H7 (cell line): ENCODE results near the gene SERTAD4. TPM values are rescaled to one million over a fixed set of nuclear protein-coding genes. Genes with fewer than 3 reads are reported as not detected.
A peak's percentile ranks its signal among the peaks of the same experiment; 100 is the strongest.

Experiments
- DNase-seq: peaks from one replicate; pipeline ENCODE4 v3.0.0; 2012
- H3K27me3 ChIP-seq: 2 replicates; pipeline ENCODE4 v1.6.0; 2011; ENCODE audit warnings: mild to moderate bottlenecking, low read length; ENCODE audit not compliant: control insufficient read depth, insufficient read depth
- H3K36me3 ChIP-seq: replicated peaks from 2 replicates; pipeline ENCODE4 v1.5.1; 2011; ENCODE audit warnings: low read length; ENCODE audit not compliant: control insufficient read depth, insufficient read depth
- H3K4me3 ChIP-seq: 2 replicates; pipeline ENCODE4 v1.5.1; 2011; ENCODE audit warnings: low read depth, mild to moderate bottlenecking, control low read depth, low read length, moderate library complexity; ENCODE audit not compliant: insufficient read depth
- total RNA-seq: library from RNA; depleted of rRNA; stranded (reverse); fragments of >200 nt; shearing (Covaris generic); gene quantifications from 2 replicates; pipeline ENCODE4 v1.2.3, GENCODE V29; 2014

SERTAD4 gene
- total RNA-seq, 1 experiment from 2014 or later, result 8.7 TPM

GRCh38 chr1:210218047-210218446, 14.5 kb upstream of the SERTAD4 start:
- H3K4me3 ChIP-seq, result no peak overlapping the region
- H3K36me3 ChIP-seq, result no peaks in the 10 kb centered on the region
- no peaks in the 10 kb centered on the region for H3K27me3 ChIP-seq
- no peak for DNase-seq

DNA sequence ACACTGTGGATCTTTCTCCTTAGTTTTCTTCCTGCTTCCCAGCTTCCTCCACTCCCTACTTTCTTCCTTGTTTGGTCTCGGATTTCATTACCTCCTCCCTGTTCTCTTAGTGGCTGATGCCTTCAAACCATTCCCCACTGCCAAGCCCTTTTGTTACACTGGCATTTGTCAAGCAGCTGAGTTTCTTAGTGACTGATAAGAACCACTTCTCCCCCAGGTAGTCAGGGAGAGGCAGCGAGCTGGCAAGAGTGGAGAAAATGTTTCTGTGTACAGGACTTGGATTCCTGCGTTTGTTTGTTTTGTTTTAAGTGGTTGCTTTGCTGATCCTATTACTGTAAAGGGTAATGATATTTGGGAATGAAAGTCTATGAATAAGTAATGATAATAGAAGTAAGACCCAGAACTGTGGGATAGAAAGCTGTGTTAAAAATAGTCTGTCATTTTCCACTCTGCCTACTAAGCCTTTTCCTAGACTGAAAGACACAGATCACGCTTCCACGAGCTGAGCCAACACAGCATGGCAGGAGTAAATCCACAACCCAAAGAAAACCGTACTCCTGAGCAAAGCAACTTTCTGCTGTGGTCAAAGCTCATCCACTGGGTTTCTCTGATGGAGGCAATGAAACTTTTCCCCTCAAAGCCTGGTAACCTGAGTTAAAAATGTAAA, 10.1 kb upstream of the SERTAD4 start:
- H3K27me3 ChIP-seq, result no peaks in the 10 kb centered on the region
- DNase-seq, result peak; percentile 63
- H3K4me3 ChIP-seq, result no peak overlapping the region
- no peaks in the 10 kb centered on the region for H3K36me3 ChIP-seq

DNA sequence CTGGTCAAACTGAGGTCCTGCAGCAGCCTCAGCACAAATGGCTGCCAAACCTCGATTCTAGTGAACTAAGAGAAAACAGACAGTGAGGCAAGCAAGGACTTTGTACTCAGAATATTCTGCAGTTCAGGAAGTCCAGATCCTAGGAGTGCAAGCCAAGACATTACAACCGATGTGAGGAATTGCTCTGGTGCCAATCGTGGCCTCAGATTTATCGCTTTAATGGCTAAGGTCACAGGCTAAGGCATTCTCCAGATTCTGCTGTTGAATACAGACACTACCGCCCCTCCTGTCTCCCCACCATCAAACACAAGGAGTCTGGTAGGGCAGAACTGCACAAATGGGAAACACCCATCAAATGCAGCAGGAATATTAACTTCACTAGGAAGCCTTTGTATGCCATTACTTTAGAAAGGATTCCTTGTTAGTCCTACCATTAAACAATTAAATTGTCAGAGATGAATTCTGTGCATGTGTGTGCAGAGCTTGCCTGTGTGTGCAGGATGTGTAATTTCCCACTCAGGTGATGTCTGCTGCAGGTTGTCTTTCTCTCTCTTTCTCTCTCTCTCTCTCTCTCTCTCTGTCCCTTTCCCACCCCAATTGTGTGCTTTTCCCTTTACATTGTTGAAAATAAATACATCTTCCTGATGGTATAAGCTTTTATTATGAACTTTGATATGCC, 9.2 kb upstream of the SERTAD4 start:
- Histone ChIP-seq H3K4me3 (no peak overlapping the region), H3K27me3 (no peaks in the 10 kb centered on the region), H3K36me3 (no peaks in the 10 kb centered on the region)
- no peak for DNase-seq

- peaks cover 19% of the 10 kb centered on the region for H3K27me3 ChIP-seq
- DNase-seq, result no peak
These were observed 4.4 kb upstream of the SERTAD4 start for GRCh38 chr1:210228158-210228557.

DNA sequence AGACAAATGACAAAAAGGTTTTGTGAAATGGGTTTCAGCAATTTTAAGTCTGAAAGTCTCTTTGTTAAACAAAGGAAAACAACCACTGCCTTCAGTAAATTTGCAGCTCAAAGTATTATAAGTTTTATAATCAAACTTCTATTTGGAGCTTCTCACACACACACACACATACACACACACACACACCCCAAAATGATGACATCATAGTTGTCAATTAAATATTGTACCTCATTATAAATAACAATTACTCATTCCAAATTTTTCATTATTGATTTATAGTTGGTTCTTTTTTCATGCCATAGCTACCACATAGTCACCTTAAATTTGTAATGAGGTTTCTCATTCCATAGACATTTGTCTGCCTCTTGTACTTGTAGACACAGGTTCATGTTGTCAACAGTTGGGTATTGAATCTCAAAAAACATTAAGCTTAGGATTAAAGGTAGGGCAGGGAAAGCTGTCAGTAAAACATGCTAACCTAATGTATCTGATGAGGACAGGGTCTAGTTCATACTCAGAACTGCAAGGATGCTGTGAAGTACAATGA, 2.4 kb upstream of the SERTAD4 start:
- Histone ChIP-seq H3K27me3 (peaks cover 34% of the 10 kb centered on the region), H3K36me3 (no peaks in the 10 kb centered on the region), H3K4me3 (no peak overlapping the region)
- no peak for DNase-seq

More at GRCh38 chr1:210228158-210228557, 4.4 kb upstream of the SERTAD4 start:
- Histone ChIP-seq H3K4me3 (no peak overlapping the region), H3K36me3 (no peaks in the 10 kb centered on the region)

- DNase-seq, result no peak
- Histone ChIP-seq H3K4me3 (peak overlapping the region; percentile 65), H3K27me3 (peaks cover 42% of the 10 kb centered on the region), H3K36me3 (no peaks in the 10 kb centered on the region)
These were observed 618 bp upstream of the SERTAD4 start for GRCh38 chr1:210231846-210232510.

- Histone ChIP-seq H3K27me3 (peaks cover 42% of the 10 kb centered on the region), H3K36me3 (no peaks in the 10 kb centered on the region), H3K4me3 (peak overlapping the region; percentile 65)
- DNase-seq, result no peak
These were observed 559 bp downstream of the SERTAD4 start for GRCh38 chr1:210233216-210233494.

DNA sequence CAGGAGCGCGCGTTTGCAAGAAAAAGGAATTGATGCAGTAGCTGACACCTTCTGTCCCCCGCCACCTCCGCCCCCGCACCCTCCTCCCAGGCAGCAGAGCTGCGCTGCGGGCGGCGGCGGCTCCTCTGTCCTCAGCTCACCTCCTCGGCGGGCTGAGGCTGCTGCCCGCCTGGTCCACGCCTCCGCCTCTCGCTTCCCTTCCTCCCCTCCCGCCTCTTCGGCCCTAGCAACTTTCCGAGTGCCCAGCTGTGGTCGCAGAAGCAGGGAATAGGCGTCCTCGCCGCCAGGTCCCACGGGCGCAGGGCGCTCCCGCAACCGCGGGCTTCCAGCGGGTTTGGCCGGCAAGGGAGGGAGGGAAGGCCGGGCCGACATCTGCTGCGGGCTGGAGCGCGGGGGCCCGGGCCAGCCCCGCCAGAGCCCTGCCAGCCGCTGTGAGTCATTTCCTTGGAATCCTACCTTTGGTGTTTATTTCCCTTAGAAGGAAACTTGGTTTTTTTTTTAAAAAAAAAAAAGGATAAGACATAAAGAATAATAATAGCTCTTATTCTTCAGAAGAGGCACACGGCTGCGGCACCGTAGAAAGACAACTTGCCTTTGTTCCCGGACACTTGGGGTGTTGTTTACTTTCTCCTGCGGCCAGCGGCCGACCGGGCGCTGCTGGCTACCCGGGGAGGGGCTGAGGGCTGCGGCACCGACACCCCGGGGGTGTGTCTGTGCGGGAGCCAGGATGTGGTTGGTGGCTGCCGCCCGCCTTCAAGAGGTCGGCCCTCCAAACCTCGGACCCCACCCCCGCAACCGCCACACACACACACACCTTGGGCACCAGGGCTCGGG, 1.1 kb downstream of the SERTAD4 start:
- DNase-seq, result peak; percentile 83
- Histone ChIP-seq H3K27me3 (peaks cover 42% of the 10 kb centered on the region), H3K4me3 (peak overlapping the region; percentile 65), H3K36me3 (no peaks in the 10 kb centered on the region)

DNA sequence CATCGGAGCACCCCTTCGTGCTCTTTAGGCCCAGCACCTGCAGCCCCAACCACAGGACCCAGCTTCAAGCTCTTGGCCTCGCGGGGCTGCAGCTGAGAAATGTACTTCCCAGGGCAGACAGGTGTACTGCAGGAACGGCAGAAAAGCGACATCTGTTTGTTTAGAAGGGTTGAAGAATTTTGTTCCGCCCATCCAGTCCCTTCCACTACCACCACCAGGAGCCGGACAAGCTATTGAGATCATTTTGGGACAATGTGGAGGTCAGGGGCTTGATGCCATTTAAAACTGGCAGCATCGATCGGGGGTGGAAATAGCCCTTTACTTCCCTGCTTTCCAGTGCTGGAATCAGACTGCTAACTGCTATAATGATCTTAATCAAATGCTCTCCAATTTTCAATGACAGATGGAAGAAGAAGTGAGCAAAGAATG, 1.7 kb downstream of the SERTAD4 start:
- no peaks in the 10 kb centered on the region for H3K36me3 ChIP-seq
- DNase-seq, result no peak
- H3K4me3 ChIP-seq, result peak overlapping the region; percentile 65
- H3K27me3 ChIP-seq, result peaks cover 42% of the 10 kb centered on the region

- Histone ChIP-seq H3K27me3 (peaks cover 42% of the 10 kb centered on the region), H3K36me3 (no peaks in the 10 kb centered on the region), H3K4me3 (no peak overlapping the region)
- DNase-seq, result no peak
These were observed 2.9 kb downstream of the SERTAD4 start for GRCh38 chr1:210235363-210236053.

- DNase-seq, result no peak
- Histone ChIP-seq H3K36me3 (no peaks in the 10 kb centered on the region), H3K4me3 (no peak overlapping the region), H3K27me3 (peaks cover 37% of the 10 kb centered on the region)
These were observed 3.8 kb downstream of the SERTAD4 start for GRCh38 chr1:210236386-210236839.

GRCh38 chr1:210236840-210237409, 4.3 kb downstream of the SERTAD4 start:
- DNase-seq, result no peak
- peaks cover 32% of the 10 kb centered on the region for H3K27me3 ChIP-seq
- H3K36me3 ChIP-seq, result no peaks in the 10 kb centered on the region
- H3K4me3 ChIP-seq, result no peak overlapping the region

- DNase-seq, result no peak
- Histone ChIP-seq H3K36me3 (no peaks in the 10 kb centered on the region), H3K27me3 (peaks cover 28% of the 10 kb centered on the region), H3K4me3 (no peak overlapping the region)
These were observed 4.9 kb downstream of the SERTAD4 start for GRCh38 chr1:210237479-210237878.
